C4-2B (cell line): ENCODE data around the gene ETV6.

Source experiments
- H3K27ac ChIP-seq: fragments of 450-650 bp; 2 replicates; pipeline ENCODE4 v1.5.1; 2017
- ZFX ChIP-seq: fragments of 450-650 bp; IDR thresholded peaks from 2 replicates; pipeline ENCODE4 v1.6.1; 2017
- TF ChIP-seq, protein P1 (sequence below): fragments of 450-650 bp; conservative IDR thresholded peaks from 2 replicates; pipeline ENCODE4 v1.5.1; 2017; ENCODE audit warnings: mild to moderate bottlenecking

ETV6 gene

DNA sequence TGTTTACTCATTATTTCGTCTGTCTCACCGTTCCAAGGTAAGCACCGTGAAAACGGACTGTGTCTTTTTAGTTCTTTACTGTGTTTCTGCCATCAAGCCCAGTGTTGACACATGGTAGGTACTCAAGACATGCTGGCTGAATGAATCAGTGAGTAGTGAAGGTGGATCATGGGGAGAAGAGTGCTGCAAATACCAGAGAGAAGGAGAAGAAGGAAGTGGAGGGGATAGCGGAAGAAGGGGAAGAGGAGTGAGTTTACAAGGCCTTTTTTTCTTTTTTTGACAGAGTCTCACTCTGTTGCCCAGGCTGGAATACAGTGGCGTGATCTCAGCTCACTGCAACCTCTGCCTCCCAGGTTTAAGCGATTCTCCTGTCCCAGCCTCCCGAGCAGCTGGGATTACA lies 54.6 kb downstream of the ETV6 start:
- no peak for TF ChIP-seq ZFX
- TF ChIP-seq, protein P1, sequence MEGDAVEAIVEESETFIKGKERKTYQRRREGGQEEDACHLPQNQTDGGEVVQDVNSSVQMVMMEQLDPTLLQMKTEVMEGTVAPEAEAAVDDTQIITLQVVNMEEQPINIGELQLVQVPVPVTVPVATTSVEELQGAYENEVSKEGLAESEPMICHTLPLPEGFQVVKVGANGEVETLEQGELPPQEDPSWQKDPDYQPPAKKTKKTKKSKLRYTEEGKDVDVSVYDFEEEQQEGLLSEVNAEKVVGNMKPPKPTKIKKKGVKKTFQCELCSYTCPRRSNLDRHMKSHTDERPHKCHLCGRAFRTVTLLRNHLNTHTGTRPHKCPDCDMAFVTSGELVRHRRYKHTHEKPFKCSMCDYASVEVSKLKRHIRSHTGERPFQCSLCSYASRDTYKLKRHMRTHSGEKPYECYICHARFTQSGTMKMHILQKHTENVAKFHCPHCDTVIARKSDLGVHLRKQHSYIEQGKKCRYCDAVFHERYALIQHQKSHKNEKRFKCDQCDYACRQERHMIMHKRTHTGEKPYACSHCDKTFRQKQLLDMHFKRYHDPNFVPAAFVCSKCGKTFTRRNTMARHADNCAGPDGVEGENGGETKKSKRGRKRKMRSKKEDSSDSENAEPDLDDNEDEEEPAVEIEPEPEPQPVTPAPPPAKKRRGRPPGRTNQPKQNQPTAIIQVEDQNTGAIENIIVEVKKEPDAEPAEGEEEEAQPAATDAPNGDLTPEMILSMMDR: no peak
- H3K27ac ChIP-seq: no peak overlapping the region

DNA sequence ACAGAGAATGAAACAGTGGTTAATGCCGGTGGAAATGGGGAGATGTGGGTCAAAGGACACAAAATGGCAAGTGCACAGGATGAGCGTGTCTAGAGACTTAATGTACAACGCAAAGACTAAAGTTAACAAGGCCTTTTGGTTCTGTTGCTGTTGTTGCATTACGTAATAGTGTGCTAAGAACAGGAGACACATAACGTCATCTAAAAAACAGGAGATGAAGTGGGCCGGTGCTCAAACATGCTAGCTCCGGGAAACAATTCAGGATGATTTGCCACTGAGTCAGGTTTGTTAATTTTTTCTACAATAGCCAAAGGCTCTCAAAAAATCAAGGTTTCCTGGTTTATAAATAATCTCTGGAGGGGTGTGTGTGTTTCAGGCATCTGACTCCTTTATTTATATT lies 55.5 kb downstream of the ETV6 start:
- TF ChIP-seq ZFX: no peak
- TF ChIP-seq, protein P1: no peak
- no peak overlapping the region for H3K27ac ChIP-seq

DNA sequence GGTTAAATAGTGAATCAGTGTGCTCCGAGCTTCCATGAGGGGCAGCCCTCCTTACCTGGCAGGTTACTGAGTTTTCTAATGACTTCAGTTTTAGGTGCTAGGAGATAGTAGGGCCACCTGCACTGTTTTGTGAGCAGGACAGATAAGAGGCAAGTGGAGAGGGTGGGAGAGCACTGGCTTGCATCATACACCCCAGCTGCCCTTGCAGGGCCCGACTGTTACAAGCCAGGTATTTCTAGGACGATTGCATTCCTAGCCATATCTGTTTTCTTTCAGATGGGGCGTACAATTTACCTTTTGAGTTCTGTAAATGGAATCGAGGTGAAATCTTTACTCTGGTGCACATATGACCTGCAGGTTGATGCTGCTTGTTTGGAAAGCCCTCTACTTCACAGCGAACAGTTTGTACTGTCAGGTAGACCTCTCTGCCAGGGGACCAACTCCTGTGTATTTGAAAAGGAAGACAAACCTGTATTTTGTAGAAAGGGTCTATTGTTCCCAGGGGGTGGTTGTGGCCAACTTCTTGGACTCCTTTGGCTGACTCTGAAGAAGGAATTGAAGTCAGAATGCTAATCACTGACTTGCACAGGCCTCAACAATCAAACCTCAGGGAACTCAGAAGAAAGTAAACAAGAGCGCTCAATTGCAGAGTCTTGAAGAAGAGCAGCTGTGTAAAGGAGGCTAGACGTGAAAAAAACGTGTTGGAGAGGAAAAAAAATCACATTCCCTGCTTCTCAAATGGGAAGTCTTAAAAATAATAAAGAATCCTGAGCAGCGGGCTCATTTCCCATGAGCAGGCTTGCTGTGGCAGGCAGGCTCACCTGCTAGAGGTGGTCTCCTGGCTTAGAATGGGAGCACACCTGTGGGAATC lies 57.3 kb downstream of the ETV6 start:
- H3K27ac ChIP-seq: no peak overlapping the region
- TF ChIP-seq ZFX: no peak
- TF ChIP-seq, protein P1: no peak

DNA sequence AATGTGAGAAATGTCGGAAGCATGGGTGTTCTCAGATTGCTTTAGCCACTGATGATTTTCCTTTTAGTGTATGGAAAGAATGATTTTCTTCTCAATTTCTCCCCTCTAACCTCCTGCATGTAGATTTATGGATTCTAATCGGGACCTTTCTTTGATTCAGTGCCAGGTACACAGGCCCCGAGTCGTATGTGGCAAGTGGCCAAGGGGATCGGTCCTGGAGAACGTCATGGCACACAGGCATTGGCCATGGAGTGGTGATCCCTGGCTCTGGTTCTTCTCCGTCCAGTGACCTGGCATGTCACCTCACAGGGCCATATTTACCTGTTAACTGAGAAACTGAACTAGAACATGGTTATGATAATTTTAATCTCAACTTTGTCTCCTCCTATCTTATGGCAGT lies 58.1 kb downstream of the ETV6 start:
- TF ChIP-seq ZFX: no peak
- TF ChIP-seq, protein P1: no peak
- H3K27ac ChIP-seq: no peak overlapping the region

DNA sequence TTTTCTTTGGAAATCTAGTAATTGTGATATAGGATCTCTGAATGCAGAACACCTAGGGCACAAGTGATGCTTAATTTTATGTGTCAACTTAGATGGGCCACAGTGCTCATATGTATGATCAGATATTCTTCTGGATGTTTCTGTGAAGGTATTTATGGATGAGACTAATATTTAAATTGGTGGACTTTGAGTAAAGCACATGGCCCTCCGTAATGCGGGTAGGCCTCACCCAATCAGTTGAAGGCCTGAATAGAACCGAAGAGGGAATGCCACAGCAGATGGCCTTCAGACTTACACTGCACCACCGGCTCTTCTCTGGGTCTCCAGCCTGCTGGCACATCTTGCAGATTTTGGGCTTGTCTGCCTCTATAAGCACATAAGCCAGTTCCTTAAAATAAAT lies 60.0 kb downstream of the ETV6 start:
- H3K27ac ChIP-seq: no peak overlapping the region
- TF ChIP-seq, protein P1: no peak
- TF ChIP-seq ZFX: no peak

GRCh38 chr12:11710431-11710830 lies 61.0 kb downstream of the ETV6 start:
- no peak overlapping the region; the same call in 1 of the 2 replicates for H3K27ac ChIP-seq

GRCh38 chr12:11710906-11711305 lies 61.4 kb downstream of the ETV6 start:
- no peak overlapping the region; the same call in 1 of the 2 replicates for H3K27ac ChIP-seq
- no peak for TF ChIP-seq ZFX
- TF ChIP-seq, protein P1: no peak

More at GRCh38 chr12:11710431-11710830, 61.0 kb downstream of the ETV6 start:
- TF ChIP-seq, protein P1: no peak
- TF ChIP-seq ZFX: no peak
